DOHH2 (cell line): ENCODE measurements around the gene GLRX.
"Not testable (repeated sequence)": the region's sequence is repeated elsewhere in the genome, so short reads cannot be mapped to it uniquely, and the experiment has no call there.

ENCODE experiments used
- CTCF ChIP-seq: fragments of 200-600 bp; sonication (generic); IDR thresholded peaks from one replicate; pipeline ENCODE4 v1.5.1; 2014; ENCODE audit warnings: antibody characterized with exemption, mild to moderate bottlenecking, low read depth, low read length; ENCODE audit not compliant: poor library complexity, severe bottlenecking
- EZH2phosphoT487 ChIP-seq: fragments of 200-600 bp; sonication (generic); IDR thresholded peaks from 2 replicates; pipeline ENCODE4 v1.6.1; 2017; ENCODE audit warnings: borderline replicate concordance, mild to moderate bottlenecking, antibody characterized with exemption, low read length, moderate library complexity, mixed read lengths

- TF ChIP-seq CTCF, EZH2phosphoT487: not testable (repeated sequence)
These were observed 11.0 kb downstream of the GLRX start for GRCh38 chr5:95811461-95812073.
